ENCODE results near the gene TPPP3.
"Not testable (repeated sequence)": the region's sequence is repeated elsewhere in the genome, so short reads cannot be mapped to it uniquely, and the experiment has no call there.

TPPP3 gene

DNA sequence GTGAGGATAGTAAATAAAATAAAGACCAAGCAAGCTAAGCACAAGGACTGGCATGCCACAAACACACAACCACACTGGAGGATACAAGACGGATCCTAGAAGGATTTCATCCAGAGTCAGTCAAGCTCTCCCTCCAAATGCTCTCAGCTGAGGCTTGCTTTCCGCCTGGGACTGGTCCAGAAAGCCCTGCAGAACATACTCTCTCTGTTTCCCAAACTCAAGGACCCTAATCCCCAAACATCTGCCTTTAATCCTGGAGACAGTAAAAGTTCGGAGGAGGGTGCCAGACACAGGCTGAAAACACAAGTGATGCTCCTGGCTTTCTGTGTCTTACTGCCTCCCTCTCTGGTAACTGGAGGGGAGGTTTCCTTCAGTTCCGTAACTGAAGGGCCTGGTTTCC, 32.3 kb upstream of the TPPP3 start:
- no peak for DNase-seq

DNA sequence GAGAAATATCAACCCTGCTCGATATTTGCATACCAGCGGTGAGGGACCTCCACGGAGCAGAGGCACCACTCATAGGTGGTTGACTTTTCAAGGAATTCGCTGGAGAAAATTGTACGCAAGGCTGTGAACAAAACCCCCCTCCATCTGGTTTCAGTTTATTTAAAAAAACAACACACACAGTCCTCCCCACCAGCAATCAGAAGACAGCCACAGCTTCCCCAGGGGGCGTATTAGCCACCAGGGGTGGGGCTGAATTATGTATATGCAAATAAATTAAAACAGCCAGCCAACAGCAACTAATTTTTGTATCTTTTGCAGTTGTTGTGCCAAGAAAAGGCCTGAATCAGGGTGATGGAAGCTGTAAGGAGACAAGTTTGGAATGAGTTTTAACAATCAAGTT, 31.8 kb upstream of the TPPP3 start:
- no peak for DNase-seq

DNA sequence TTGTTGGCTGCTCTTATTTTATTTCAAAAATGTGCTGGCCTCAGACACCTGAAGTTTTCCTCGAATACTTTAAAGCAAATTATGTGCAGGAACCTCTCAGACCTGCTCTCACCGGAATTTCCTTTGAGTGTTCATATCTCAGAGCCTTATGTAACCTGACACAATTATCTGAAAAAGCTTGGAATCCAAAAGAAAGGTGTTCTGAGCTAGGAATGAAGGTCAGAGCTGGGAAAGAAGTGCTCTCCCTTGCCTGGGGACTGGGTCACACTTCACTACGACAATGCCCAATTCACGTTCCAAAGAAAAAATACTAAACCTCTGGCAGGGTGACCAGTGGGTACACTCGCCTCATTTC, 30.9 kb upstream of the TPPP3 start:
- DNase-seq: no peak

DNA sequence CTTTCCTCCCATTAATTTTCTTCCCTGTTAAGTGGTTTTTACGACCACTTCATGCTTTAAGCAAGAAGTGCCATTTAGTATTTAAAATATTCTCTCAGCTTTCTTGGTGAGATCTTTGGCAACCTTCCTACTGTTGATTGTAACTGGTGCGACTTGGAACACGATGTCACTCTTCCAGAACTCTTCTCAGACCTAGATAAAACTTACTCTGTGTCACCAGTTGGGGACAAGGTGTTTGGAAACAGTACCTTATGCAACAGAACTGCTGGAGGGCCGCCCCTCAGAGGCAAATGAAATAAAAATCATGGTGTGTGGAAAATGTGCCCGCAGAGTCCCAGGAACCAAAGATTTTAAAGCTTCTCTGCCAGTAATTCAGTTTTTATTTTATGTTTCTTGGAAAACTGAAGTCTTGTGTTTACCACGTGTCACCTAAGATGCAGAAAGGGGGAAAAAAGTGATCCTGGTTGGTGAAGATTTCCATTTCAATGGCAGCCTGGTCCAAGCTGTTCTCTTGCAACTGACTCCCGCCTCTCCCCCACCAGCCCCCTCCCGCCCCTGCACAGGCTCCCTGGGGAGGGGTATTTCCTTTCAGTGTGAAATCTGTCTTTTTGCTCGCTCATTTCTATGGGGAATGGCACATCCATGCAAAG, 30.4 kb upstream of the TPPP3 start:
- DNase-seq: no peak

DNA sequence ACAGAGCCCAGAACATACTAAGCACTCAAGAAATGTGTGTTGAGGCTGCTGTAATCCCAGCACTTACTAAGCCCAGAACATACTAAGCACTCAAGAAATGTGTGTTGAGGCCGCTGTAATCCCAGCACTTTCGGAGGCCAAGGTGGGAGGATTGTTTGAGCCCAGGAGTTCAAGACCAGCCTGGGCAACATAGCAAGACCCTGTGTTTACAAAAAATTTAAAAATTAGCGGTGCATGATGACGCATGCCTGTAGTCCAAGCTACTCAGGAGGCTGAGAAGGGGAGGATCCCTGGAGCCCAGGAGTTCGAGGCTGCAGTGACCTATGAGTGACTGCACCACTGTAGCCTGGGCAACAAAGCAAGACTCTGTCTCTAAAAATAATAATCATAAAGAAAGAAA, 29.7 kb upstream of the TPPP3 start:
- DNase-seq: no peak

DNA sequence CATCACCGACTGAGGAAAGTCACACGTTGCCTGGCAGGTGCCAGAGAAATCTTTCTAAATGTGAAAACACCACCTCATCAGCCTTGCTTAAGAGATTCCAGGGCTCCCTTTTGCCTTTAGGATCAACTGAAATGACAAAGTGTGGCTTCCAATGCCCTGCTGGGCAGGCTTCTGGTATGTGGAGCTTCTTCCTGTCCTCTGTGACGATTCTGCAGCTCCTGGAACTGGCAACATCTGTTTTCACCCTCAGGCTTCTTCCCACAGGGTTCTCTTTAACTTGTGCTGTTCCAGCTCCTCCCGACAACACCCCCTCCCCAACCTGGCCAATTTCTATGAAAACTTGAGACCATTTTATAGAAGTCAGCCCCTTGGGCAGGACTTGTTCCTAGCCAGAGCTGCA, 27.7 kb upstream of the TPPP3 start:
- no peak for DNase-seq

DNA sequence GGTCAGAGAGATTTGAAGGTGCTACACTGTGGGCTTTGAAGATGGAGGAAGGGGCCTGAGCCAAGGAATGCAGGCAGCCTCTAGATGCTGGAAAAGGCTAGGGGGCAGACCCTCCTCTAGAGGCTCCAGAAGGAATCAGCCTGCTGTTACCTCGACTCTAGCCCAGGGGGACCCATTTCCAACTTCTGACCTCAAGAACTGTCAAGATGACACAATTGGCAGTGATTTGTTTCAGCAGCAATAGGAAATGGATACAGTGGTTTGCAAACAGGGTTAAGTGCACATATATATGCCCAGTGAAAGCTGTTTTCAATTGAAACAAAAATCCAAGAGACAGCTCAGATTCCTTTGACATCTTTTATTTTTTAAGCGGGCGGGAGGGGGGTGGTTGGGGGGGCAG, 26.6 kb upstream of the TPPP3 start:
- DNase-seq: no peak

DNA sequence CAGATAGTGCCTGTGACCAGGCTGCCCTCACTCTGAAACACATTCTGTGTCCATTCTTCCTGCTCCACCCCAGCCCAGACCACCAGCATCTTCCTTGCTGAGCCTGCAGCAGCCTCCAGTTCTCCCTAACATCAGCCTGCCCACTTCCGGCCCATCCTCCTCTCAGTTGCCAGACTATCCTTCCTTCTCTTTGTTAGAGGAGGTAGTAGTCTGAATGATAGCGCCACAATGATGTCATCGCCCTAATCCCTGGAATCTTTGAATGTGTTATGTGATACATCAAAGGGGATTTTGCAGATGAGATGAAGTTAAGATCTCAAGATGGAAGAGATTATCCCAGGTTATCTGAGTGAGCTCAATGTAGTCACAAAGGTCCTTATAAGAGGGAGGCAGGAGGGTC, 26.2 kb upstream of the TPPP3 start:
- DNase-seq: no peak

DNA sequence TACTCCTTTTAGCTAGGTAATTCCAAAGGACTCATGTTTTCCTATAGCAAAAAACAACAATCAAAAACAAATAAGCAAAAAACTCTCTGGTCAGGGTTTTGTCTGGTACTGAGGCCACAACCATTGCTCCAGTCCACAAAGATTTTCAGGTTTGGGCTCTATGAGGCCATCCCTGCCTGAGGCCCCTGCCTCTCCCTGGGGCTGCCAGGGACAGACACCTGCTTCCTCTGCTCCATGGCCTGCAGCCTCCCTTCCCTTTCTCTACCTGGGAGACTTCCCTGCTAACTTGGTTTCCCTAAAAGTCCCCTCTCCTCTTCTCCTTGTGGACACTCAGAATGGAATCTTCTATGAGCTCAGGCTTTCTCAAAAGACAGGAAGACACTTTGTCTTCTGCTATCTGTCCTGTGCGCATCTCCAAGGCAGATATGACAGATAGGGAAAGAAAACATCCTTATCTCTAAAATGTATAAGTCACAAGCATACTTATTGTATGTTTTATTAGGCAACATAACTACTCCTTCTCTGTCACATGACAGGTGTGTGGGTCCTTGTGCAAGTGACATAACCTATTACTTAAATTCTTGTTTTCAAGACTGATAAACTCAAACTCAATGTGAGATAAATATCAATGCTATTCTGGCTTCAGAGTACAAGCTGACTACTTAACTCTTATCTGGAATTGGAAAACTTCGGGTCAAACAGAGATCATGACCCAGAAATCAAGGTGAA, 24.2 kb upstream of the TPPP3 start:
- no peak for DNase-seq

DNA sequence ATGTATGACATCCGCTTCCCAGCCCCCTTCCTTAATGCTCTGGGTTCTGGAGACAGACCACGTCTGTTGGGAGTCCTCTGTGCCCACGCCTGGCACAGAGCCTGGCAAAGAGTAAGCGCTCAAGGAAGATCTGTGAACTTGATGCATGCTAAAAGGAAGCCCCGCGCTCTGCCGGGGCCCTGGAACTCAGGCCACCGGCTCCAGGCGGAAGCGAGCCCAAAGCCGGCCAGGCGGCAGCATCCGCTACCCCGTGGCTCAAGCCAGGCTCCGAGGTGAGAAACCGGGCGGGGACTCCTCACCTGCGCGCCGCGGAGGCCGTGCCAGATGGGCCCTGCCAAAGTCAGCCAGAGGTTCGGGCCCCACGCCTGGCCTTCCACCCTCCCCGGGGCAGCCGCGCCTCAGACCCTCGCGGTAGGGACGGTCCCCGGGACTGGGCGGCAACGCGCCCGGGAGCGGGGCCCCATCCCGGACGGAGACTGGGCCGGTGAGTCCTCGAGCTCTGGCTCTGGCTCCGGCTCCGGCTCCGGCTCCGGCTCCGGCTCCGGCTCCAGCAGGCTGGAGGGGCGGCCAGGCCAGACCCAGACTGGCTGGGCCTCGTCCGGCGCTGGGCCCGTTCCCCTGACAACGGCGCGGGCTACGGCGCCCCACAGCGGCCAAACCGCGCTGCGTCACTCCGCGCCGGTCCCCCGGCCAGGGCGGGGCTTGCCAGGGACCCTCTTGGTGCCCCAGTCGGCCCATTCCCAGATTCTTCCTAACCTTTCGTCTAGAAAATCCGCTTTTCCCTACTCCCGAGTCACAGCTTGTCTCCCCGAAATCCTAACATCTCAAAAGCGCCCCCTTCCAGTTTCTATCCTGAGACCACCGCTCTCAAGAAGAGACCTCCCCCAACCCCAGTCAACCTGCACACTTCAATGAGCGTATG, 22.8 kb upstream of the TPPP3 start, which contains the start of gene ZDHHC1:
TSS of gene ZDHHC1 (minus strand) at position 606 of the 922 bp plus-strand sequence. CDS start 8,702 bp downstream, outside the sequence.
- DNase-seq: peak in 1 of 2 experiments; percentile 32

DNA sequence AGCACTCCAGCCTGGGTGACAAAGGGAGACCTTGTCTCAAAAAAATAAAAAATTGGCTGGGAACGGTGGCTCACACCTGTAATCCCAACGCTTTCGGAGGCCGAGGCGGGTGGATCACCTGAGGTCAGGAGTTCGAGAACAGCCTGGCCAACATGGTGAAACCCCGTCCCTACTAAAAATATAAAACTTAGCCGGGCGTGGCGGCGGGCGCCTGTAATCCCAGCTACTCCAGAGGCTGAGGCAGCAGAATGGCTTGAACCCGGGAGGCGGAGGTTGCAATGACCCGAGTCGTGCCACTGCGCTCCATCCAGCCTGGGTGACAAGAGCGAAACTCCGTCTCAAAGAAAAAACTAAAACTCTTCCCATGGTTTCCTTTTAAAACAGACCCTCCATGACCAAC, 22.1 kb upstream of the TPPP3 start:
- not testable (repeated sequence) for DNase-seq

DNA sequence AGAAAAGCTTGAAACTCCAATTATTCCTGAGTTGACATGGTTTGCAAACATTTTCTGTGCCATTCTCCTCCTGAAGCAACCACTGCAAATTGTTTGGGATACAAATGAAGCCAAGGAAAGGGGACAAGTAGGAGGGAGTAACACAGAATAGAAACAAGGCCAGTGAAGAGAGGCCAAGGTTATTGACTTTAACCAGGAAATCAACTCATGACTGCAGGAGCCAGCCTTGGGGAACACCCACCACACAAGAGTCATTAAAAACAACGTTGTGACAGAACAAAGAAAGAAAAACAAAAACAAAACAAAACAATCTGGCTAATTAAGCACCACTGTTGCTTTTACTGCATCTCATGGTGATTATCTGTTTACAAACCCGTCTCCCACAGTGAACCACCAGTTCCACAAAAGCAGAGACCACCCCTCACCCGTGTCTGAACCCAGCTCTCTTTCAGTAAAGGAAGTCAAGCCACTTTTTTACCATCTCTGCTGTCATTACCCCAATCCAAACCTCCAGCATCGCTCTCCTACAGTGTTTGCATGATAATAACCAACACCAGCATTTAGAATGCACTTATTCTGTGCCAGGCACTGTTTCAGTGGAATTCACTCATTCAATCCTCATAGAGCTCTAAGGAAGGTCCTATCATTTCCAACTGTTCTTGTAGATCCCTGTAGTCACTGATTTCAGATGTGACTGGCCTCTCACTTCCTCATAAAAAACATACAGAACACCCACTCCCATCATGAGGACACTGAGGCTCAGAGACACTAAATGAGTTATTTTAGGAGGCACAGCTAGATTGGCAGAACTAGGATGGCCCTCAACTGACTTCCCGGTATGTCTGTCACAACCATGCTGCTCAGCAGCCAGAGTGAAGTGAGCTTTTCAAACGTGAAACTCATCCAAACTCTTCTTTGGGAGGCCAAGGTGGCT, 20.9 kb upstream of the TPPP3 start:
- DNase-seq: no peak

DNA sequence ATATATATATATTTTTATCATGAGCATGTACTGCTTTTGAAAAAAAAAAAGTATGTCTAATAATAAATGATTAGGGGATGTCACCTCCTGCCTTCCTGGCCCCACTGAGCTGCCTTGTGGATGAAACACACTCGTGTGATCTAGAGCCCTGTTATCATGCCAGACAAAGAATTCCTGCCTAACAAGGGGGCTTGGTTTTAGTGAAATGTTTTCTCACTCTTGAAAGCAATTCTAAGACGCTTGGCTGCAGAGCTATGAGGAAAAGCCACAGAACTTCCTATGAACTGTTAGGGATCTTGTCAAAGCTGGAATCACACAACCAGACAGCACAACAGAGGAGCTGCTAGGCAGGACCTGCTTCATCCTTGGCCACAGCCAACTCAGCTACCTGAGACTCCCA, 19.0 kb upstream of the TPPP3 start:
- DNase-seq: no peak

DNA sequence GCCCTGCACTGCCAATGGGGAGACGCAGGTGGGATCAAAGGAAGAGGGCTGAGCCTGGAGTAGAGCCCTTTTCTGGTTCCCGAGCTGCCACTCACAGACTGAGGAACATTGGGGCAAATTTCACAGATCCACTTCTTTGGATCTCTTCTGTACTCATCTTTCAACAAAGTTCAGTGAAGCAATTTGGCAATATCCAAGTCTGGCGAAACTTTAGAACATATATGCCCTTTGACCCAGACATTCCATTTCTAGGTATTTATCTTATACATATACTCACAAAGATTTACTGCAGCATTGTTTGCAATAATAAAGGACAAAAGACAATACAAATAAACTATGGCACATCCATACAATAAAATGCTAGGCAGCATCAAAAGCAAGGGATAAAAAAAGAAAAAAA, 18.0 kb upstream of the TPPP3 start:
- DNase-seq: no peak

DNA sequence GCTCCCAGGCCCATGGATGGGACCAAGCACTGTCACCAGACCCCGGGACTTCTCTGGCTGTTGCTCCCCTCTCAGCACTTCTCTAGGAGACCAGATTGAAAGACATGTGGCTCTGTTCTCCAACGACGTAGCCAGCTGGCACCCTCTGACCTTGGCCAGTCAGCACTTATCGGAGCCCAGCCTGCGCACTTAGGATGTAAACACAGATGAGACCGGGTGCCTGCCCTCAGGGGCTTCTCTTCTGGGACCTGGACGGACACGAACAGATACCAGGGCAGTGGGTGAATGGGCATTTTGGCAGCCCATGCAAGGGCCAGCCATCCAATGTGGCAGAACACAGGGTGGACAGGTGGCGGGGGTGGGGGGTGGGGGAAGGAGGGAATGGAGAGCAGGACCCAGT, 16.3 kb upstream of the TPPP3 start:
- no peak for DNase-seq

DNA sequence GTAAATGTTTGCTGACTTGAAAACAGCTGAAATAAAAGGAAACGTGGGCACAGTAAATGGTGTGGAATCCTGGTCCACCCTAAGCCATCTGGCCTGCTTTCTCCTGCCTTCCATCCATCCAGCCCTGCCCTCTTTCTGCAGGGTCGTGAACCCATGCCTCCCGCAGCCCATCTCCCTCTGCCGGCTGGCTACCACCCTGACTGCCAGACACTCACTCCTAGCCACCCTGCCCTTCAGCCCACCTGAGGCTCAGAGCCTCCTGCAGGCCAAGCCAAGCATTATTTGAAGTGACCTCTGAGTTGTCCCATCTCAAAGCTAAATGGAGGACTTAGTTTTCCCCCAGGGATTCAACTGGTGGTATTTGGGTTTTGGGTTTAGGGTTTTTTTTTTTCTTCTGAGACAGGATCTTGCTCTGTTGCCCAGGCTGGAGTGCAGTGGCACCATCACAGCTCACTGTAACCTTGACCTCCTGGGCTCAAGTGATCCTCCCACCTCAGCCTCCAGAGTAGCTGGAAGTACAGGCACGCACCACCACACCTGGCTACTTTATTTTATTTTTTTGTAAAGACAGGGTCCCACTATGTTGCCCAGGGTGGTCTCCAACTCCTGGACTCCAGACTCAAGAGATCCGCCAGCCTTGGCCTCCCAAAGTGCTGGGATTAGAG, 14.6 kb upstream of the TPPP3 start:
- DNase-seq: no peak

DNA sequence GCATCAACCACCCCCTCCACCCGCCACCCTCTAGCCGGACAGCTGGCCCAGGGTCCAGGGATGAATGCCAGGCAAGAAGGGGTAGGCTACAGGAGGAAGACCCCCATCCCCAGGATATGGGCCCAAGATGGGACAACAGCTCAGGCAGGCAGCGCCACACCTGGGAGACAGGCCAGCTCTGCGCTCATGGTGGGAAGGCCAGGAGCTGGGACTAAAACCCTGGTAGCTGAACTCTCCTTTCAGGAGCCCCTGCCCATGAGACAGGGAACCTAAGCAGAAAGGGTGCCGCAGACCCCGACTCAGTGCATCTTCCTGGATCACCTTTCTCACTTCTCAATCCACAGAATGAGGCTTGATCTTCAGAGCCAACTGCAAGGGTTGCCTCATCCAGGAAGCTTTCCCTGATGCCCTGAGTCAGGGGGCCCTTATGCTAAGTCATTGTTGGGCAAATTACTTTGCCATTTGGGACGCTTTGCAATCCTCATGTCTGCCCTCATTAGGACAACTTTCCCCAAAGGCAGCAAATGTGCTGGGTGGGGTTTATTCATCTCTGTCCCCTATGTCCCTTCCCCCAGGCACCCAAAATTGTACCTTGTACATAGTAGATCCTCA, 14.0 kb upstream of the TPPP3 start:
- DNase-seq: no peak

DNA sequence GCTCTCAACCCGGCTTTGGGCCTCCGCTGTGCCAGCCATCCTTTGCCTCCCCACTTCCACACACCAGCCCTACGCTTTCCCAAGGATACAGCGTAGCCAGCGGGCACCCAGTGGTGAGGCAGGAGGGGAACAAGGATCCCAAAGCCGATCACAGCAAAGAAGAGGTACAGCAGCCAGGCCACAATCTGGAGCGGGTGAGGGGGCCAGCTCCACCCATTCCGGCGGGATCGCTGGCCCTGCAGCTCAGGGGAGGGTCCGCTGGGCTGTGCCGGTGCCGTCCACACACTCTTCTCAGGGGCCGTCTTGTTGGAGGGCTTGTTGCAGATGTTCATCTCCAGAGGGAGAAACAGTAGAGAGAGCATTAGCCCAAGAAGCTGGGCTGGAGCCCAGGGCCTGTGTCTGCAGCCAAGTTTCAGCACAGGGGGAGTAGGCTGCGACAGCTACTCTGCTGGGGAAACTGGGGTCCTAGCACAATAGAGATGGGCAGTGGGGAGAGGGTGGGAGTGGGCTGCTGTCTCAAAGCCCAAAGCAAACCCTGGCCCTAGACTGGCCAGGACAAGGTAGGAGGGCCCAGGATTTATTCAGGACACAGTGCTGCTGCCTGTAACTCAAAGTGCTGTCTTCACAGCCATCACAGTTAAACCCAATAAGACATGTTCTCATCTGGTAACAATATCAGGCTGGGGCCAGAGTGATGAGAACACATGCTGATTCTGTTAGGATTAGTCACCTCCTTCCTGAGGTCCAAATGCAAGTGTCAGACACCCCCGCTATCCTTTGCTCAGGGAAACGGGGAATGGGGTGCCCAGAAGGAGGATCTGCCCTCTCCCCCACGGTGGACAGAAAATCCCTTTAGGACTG, 13.0 kb upstream of the TPPP3 start:
- DNase-seq: peak in 1 of 2 experiments; percentile 36

DNA sequence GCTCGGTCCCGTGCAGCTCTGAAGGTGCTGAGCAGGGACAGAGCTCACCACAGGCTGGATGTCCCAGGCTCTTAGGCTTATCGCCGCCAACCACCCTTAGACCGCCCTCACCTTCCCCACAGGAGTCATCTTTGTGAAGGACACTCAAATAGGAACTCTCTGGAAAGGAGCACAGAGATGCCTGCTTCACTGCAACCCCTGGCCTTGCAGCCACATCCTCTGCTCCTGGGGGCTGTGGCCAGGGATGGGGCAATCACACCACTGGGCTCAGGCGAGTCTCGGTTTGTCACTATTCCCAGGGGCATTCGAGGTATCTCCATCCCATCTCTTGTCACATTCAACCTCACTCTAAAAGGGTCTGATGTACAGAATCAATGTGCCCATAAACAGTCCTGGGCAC, 12.0 kb upstream of the TPPP3 start:
- DNase-seq: no peak

DNA sequence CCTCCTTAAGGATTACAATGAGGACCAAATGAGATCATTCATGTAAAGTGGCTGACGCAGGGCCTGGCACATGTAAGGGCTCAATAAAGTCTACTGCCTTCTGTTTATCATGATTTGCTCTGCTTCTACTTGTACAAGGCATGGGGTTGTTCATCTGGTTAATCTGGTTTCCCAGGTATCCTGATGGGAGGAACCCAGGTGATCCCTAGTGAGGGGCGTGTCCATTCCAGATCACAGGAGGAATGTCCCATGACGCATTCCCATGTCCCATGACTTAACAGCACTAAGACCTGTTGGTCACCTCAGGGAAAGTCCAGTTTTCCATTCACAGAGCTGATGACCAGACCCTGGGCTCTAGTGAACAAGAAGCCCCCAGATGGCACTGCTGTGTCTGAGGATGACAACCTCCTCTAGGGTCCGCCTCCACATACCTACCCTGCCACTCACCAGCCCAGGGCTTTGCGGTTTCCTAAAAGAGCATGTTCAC, 11.5 kb upstream of the TPPP3 start:
- no peak for DNase-seq

Data from NCI-H446 (cell line).